A549 (cell line): ENCODE data around the gene GRK1.

Source experiments
- BHLHE40 ChIP-seq: IDR thresholded peaks from 2 replicates; pipeline ENCODE4 v1.6.1; 2012; ENCODE audit warnings: low read depth, low read length, inconsistent platforms
- CEBPB ChIP-seq, 2 experiments: fragments of >200 bp in 1 of 2; sonication (Bioruptor Twin) in 1 of 2; formaldehyde crosslinking in 1 of 2; IDR thresholded peaks; 2 replicates each; pipeline ENCODE4 v1.6.1; 2012 to 2016
- EHMT2 ChIP-seq: fragments of 200-600 bp; sonication (generic); IDR thresholded peaks from 2 replicates; pipeline ENCODE4 v1.6.1; 2016; ENCODE audit warnings: antibody characterized with exemption, low read depth, mild to moderate bottlenecking, moderate library complexity
- EP300 ChIP-seq, 2 experiments: fragments of >200 bp; sonication (Bioruptor Twin); formaldehyde crosslinking; IDR thresholded peaks; 2 replicates in 1 of 2; 3 replicates in 1 of 2; pipeline ENCODE4 v1.6.1; 2016 to 2017
- JUN ChIP-seq, 2 experiments: fragments of >200 bp; sonication (Bioruptor Twin); formaldehyde crosslinking; IDR thresholded peaks; 2 replicates in 1 of 2; 3 replicates in 1 of 2; pipeline ENCODE4 v1.6.1; 2016 to 2017
- POLR2A ChIP-seq: IDR thresholded peaks from 2 replicates; pipeline ENCODE4 v1.6.1; 2012; ENCODE audit warnings: mild to moderate bottlenecking, low read length
- RAD21 ChIP-seq, 2 experiments: fragments of >200 bp in 1 of 2; sonication (Bioruptor Twin) in 1 of 2; formaldehyde crosslinking in 1 of 2; IDR thresholded peaks in 1 of 2; conservative IDR thresholded peaks in 1 of 2; 2 replicates in 1 of 2; 3 replicates in 1 of 2; pipeline ENCODE4 v1.6.1; 2012 to 2018; ENCODE audit warnings: inconsistent platforms in 1 of 2
- RCOR1 ChIP-seq: fragments of 150-350 bp; IDR thresholded peaks from 2 replicates; pipeline ENCODE4 v1.6.1; 2014; ENCODE audit warnings: antibody characterized with exemption, low read length, low read depth
- TFCP2L1 ChIP-seq: fragments of 250-450 bp; sonication (Bioruptor Pico); IDR thresholded peaks from 2 replicates; pipeline ENCODE4 v1.5.0; 2021; ENCODE audit warnings: mild to moderate bottlenecking
- TF ChIP-seq, protein P1 (sequence below): fragments of 200-600 bp; sonication (generic); IDR thresholded peaks from 2 replicates; pipeline ENCODE4 v1.6.1; 2016; ENCODE audit warnings: antibody characterized with exemption, mild to moderate bottlenecking, moderate library complexity
- TF ChIP-seq, protein P2 (sequence below): fragments of >200 bp; sonication (Bioruptor Twin); formaldehyde crosslinking; IDR thresholded peaks from 3 replicates; pipeline ENCODE4 v1.5.1; 2016

DNA sequence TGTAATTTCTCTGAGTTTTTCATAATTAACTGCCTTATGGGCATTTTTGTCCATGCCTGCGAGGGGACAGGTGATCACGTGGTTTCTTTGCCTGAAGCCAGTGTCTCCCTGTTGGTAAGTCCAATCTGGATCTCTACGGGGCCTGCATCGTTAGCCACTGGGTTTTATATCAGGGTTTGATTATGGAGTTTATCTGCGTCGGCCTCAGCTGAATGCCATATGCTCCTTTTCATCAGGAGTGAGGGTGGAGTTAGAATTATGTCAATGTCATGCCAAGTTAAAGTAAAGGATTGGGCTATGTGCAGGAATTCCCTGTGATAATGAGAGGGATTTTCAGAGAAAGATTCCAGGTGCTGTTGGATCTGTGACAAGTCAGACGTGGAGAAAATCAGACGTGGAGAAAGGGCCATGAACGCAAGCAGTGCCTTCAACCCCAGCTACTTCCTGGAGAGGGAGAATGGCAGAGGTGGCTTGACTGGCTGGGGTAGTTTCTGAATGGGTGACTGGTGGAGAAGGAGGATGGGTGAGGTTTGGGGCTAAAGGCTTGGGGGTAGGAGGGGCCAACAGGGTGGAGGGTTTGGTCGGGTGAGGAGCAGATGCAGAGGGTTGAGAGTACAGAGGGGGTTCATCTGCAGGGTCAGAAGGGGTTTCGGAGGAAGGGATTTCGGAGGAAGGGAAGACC lies 116.3 kb downstream of the GRK1 start:
- TF ChIP-seq JUN (IDR thresholded peaks at IDR 0.05) (no peak), POLR2A (no peak), EP300 (IDR thresholded peaks at IDR 0.05) (no peak), TFCP2L1 (no peak), RCOR1 (no peak), CEBPB (IDR thresholded peaks at IDR 0.05) (no peak), RAD21 (conservative IDR thresholded peaks at IDR 0.05 in 1 of 2, IDR thresholded peaks at IDR 0.05 in 1 of 2) (no peak), BHLHE40 (no peak), EHMT2 (no peak)
- TF ChIP-seq, protein P1, sequence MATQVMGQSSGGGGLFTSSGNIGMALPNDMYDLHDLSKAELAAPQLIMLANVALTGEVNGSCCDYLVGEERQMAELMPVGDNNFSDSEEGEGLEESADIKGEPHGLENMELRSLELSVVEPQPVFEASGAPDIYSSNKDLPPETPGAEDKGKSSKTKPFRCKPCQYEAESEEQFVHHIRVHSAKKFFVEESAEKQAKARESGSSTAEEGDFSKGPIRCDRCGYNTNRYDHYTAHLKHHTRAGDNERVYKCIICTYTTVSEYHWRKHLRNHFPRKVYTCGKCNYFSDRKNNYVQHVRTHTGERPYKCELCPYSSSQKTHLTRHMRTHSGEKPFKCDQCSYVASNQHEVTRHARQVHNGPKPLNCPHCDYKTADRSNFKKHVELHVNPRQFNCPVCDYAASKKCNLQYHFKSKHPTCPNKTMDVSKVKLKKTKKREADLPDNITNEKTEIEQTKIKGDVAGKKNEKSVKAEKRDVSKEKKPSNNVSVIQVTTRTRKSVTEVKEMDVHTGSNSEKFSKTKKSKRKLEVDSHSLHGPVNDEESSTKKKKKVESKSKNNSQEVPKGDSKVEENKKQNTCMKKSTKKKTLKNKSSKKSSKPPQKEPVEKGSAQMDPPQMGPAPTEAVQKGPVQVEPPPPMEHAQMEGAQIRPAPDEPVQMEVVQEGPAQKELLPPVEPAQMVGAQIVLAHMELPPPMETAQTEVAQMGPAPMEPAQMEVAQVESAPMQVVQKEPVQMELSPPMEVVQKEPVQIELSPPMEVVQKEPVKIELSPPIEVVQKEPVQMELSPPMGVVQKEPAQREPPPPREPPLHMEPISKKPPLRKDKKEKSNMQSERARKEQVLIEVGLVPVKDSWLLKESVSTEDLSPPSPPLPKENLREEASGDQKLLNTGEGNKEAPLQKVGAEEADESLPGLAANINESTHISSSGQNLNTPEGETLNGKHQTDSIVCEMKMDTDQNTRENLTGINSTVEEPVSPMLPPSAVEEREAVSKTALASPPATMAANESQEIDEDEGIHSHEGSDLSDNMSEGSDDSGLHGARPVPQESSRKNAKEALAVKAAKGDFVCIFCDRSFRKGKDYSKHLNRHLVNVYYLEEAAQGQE, result no peak
- TF ChIP-seq, protein P2, sequence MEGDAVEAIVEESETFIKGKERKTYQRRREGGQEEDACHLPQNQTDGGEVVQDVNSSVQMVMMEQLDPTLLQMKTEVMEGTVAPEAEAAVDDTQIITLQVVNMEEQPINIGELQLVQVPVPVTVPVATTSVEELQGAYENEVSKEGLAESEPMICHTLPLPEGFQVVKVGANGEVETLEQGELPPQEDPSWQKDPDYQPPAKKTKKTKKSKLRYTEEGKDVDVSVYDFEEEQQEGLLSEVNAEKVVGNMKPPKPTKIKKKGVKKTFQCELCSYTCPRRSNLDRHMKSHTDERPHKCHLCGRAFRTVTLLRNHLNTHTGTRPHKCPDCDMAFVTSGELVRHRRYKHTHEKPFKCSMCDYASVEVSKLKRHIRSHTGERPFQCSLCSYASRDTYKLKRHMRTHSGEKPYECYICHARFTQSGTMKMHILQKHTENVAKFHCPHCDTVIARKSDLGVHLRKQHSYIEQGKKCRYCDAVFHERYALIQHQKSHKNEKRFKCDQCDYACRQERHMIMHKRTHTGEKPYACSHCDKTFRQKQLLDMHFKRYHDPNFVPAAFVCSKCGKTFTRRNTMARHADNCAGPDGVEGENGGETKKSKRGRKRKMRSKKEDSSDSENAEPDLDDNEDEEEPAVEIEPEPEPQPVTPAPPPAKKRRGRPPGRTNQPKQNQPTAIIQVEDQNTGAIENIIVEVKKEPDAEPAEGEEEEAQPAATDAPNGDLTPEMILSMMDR, result no peak
